Endodermal cell (in vitro differentiated cells): ENCODE results near the gene RNF4. TPM values are rescaled to one million over a fixed set of nuclear protein-coding genes. Genes with fewer than 3 reads are reported as not detected.
"Not testable (repeated sequence)": the region's sequence is repeated elsewhere in the genome, so short reads cannot be mapped to it uniquely, and the experiment has no call there.

Source experiments
- DNase-seq: peaks from one replicate; pipeline ENCODE4 v3.0.0-alpha.2; 2017
- H3K27ac ChIP-seq: 2 replicates; pipeline ENCODE4 v1.5.1; 2013; ENCODE audit warnings: mild to moderate bottlenecking, low read depth, low read length, moderate library complexity
- H3K27me3 ChIP-seq: 2 replicates; pipeline ENCODE4 v1.6.1; 2013; ENCODE audit warnings: mild to moderate bottlenecking, low read length, moderate library complexity; ENCODE audit not compliant: insufficient read depth, control insufficient read depth, poor library complexity, severe bottlenecking
- H3K36me3 ChIP-seq: 2 replicates; pipeline ENCODE4 v1.7.0; 2013; ENCODE audit warnings: mild to moderate bottlenecking, low read length, moderate library complexity; ENCODE audit not compliant: control insufficient read depth, insufficient read depth
- H3K4me1 ChIP-seq: one replicate; pipeline ENCODE4 v1.7.0; 2013; ENCODE audit warnings: low read length; ENCODE audit not compliant: control insufficient read depth, insufficient read depth
- H3K4me3 ChIP-seq: 2 replicates; pipeline ENCODE4 v1.5.1; 2013; ENCODE audit warnings: mild to moderate bottlenecking, low read length, moderate library complexity
- H3K9ac ChIP-seq: 2 replicates; pipeline ENCODE4 v1.6.1; 2013; ENCODE audit warnings: mild to moderate bottlenecking, low read length, moderate library complexity; ENCODE audit not compliant: poor library complexity, severe bottlenecking; ENCODE audit errors: extremely low read depth
- H3K9me3 ChIP-seq: 2 replicates; pipeline ENCODE4 v1.6.1; 2013; ENCODE audit warnings: mild to moderate bottlenecking, low read length, moderate library complexity; ENCODE audit not compliant: control insufficient read depth
- H3K27ac Mint-ChIP-seq: 2 replicates; pipeline ENCODE4 v1.8.0; 2020; ENCODE audit warnings: mixed read lengths
- H3K27me3 Mint-ChIP-seq: 2 replicates; pipeline ENCODE4 v1.8.0; 2021; ENCODE audit warnings: mild to moderate bottlenecking, mixed read lengths; ENCODE audit not compliant: insufficient read depth
- H3K36me3 Mint-ChIP-seq: 2 replicates; pipeline ENCODE4 v1.8.0; 2020; ENCODE audit warnings: low read depth, mixed read lengths
- H3K4me1 Mint-ChIP-seq: 2 replicates; pipeline ENCODE4 v1.8.0; 2020; ENCODE audit warnings: mixed read lengths
- H3K4me3 Mint-ChIP-seq: 2 replicates; pipeline ENCODE4 v1.8.0; 2020; ENCODE audit warnings: mild to moderate bottlenecking, moderate library complexity, mixed read lengths
- H3K9me3 Mint-ChIP-seq: 2 replicates; pipeline ENCODE4 v1.8.0; 2020; ENCODE audit warnings: mild to moderate bottlenecking, mixed read lengths
- CTCF ChIP-seq: fragments of 200-600 bp; sonication (generic); conservative IDR thresholded peaks from 2 replicates; pipeline ENCODE4 v1.5.0; 2021; ENCODE audit warnings: antibody characterized with exemption, mild to moderate bottlenecking
- WGBS, 2 experiments: methylation state at CpG; one replicate each; pipeline versions ENCODE4 v1.1.5 to v1.1.7; 2013; ENCODE audit warnings: missing lambda C conversion rate in 2 of 2, mixed read lengths in 1 of 2; ENCODE audit not compliant: insufficient coverage in 1 of 2, insufficient read length in 1 of 2; 5-methylcytosine and 5-hydroxymethylcytosine counted together
- total RNA-seq, 2 donors: library from RNA; stranded (reverse); fragmentation: NEBNext Ultra II Directional in 1 of 2; extraction: Animal tissue kit (Norgen Biotek cat#: 25700) in 1 of 2; gene quantifications; 2 replicates in 1 of 2; 3 replicates in 1 of 2; pipeline ENCODE4 v1.2.1, GENCODE V29; 2021

The RNF4 gene
- total RNA-seq, 2 donors from 2014 or later: 73.2 to 93.6 TPM

GRCh38 chr4:2462992-2463762, 5.7 kb upstream of the RNF4 start:
- H3K9me3 ChIP-seq: no peaks in the 10 kb centered on the region
- Mint-ChIP-seq H3K27ac (no peak overlapping the region), H3K4me3 (peak overlapping the region; percentile 54), H3K27me3 (peaks cover 20% of the 10 kb centered on the region), H3K9me3 (no peaks in the 10 kb centered on the region), H3K36me3 (peaks cover 3% of the 10 kb centered on the region), H3K4me1 (peaks cover 10% of the 10 kb centered on the region)
- H3K9ac ChIP-seq: no peak overlapping the region
- H3K36me3 ChIP-seq: no peaks in the 10 kb centered on the region
- 48 to 67% methylated on average over 22 to 35 of the region's 35 CpGs for WGBS, 2 experiments
- H3K27me3 ChIP-seq: peaks cover 19% of the 10 kb centered on the region
- peak; percentile 71 for DNase-seq
- H3K27ac ChIP-seq: no peak overlapping the region
- H3K4me3 ChIP-seq: no peak overlapping the region
- no peaks in the 10 kb centered on the region for H3K4me1 ChIP-seq
- TF ChIP-seq CTCF: peak; percentile 8

GRCh38 chr4:2465032-2465431, 3.9 kb upstream of the RNF4 start:
- peaks cover 19% of the 10 kb centered on the region for H3K27me3 ChIP-seq
- no peaks in the 10 kb centered on the region for H3K9me3 Mint-ChIP-seq
- H3K9me3 ChIP-seq: no peaks in the 10 kb centered on the region
- no peak overlapping the region for H3K4me3 Mint-ChIP-seq
- no peak overlapping the region for H3K4me3 ChIP-seq
- DNase-seq: no peak
- H3K9ac ChIP-seq: no peak overlapping the region
- H3K36me3 ChIP-seq: no peaks in the 10 kb centered on the region
- peaks cover 20% of the 10 kb centered on the region for H3K27me3 Mint-ChIP-seq
- H3K27ac Mint-ChIP-seq: no peak overlapping the region
- H3K4me1 ChIP-seq: no peaks in the 10 kb centered on the region
- H3K4me1 Mint-ChIP-seq: peaks cover 13% of the 10 kb centered on the region
- H3K27ac ChIP-seq: no peak overlapping the region
- peaks cover 3% of the 10 kb centered on the region for H3K36me3 Mint-ChIP-seq
- 96 to 97% methylated on average over 5 to 6 of the region's 6 CpGs for WGBS, 2 experiments
- TF ChIP-seq CTCF: no peak

- not testable (repeated sequence) for H3K27ac ChIP-seq, H3K9me3 Mint-ChIP-seq, H3K36me3 Mint-ChIP-seq, H3K27ac Mint-ChIP-seq, H3K9me3 ChIP-seq, H3K36me3 ChIP-seq, H3K9ac ChIP-seq, DNase-seq, H3K4me1 ChIP-seq, H3K4me3 ChIP-seq, H3K4me3 Mint-ChIP-seq
- Mint-ChIP-seq H3K4me1 (peaks cover 18% of the 10 kb centered on the region), H3K27me3 (peaks cover 18% of the 10 kb centered on the region)
- peaks cover 19% of the 10 kb centered on the region for H3K27me3 ChIP-seq
These were observed 3.4 kb upstream of the RNF4 start for GRCh38 chr4:2465544-2465943.
